ENCODE measurements around the gene DEPP1. TPM values are rescaled to one million over a fixed set of nuclear protein-coding genes. Genes with fewer than 3 reads are reported as not detected.

DEPP1 gene
- total RNA-seq, 1 experiment from 2014 or later: 3.8 TPM

- TF ChIP-seq YY1 (IDR thresholded peaks at IDR 0.05; ENCODE audit: extremely low read depth, insufficient replicate concordance, low read depth, low read length): no peak
- no peak for TF ChIP-seq MAX (IDR thresholded peaks at IDR 0.05)
- TF ChIP-seq TCF7L2 (IDR thresholded peaks at IDR 0.05; ENCODE audit: borderline replicate concordance, extremely low read depth, insufficient read depth, insufficient read length): no peak
- no peak for TF ChIP-seq EZH2phosphoT487 (IDR thresholded peaks at IDR 0.05; ENCODE audit: borderline replicate concordance)
- no peak for TF ChIP-seq SP1 (IDR thresholded peaks at IDR 0.05; ENCODE audit: low read depth)
- TF ChIP-seq FOSL1 (IDR thresholded peaks at IDR 0.05; ENCODE audit: low read depth): no peak
- no peak for TF ChIP-seq SIN3A (IDR thresholded peaks at IDR 0.05; ENCODE audit: low read depth)
Measured at GRCh38 chr10:44982496-44982895, 3.9 kb upstream of the DEPP1 start (continued).

GRCh38 chr10:44982114-44982460 lies 3.5 kb upstream of the DEPP1 start:
- no peaks in the 10 kb centered on the region for H3K79me2 ChIP-seq (ENCODE audit: insufficient read depth, low read length)
- H3K4me2 ChIP-seq (ENCODE audit: low read length): peak overlapping the region; percentile 89
- TF ChIP-seq REST (IDR thresholded peaks at IDR 0.05; ENCODE audit: low read depth) (no peak), CBX3 (IDR thresholded peaks at IDR 0.05; ENCODE audit: low read depth) (no peak), TCF7L2 (IDR thresholded peaks at IDR 0.05; ENCODE audit: borderline replicate concordance, extremely low read depth, insufficient read depth, insufficient read length) (no peak), MAX (IDR thresholded peaks at IDR 0.05) (no peak), ZFX (IDR thresholded peaks at IDR 0.05) (no peak), EZH2phosphoT487 (IDR thresholded peaks at IDR 0.05; ENCODE audit: borderline replicate concordance) (no peak), ELF1 (IDR thresholded peaks at IDR 0.05; ENCODE audit: borderline replicate concordance, low read depth) (no peak), CEBPB (IDR thresholded peaks at IDR 0.05; ENCODE audit: low read depth) (no peak), SP1 (IDR thresholded peaks at IDR 0.05; ENCODE audit: low read depth) (no peak), POLR2AphosphoS5 (IDR thresholded peaks at IDR 0.05; ENCODE audit: low read depth, low read length) (no peak), SIN3A (IDR thresholded peaks at IDR 0.05; ENCODE audit: low read depth) (no peak), POLR2A (IDR thresholded peaks at IDR 0.05; ENCODE audit: borderline replicate concordance, extremely low read depth, insufficient read depth, insufficient read length) (no peak), EZH2 (IDR thresholded peaks at IDR 0.05) (no peak), SRF (IDR thresholded peaks at IDR 0.05; ENCODE audit: low read depth) (no peak), FOSL1 (IDR thresholded peaks at IDR 0.05; ENCODE audit: low read depth) (no peak), RAD21 (IDR thresholded peaks at IDR 0.05; ENCODE audit: low read depth) (no peak), ZBTB33 (IDR thresholded peaks at IDR 0.05; ENCODE audit: extremely low read depth, insufficient replicate concordance, low read length) (no peak), ZNF274 (IDR thresholded peaks at IDR 0.05; ENCODE audit: low read depth, low read length) (no peak)
- peak overlapping the region; percentile 80; the same call in 1 of the 2 replicates for H3K27ac ChIP-seq (ENCODE audit: low read depth, low read length)
- H3K9ac ChIP-seq (ENCODE audit: low read length): peak overlapping the region; percentile 50
- no peaks in the 10 kb centered on the region for H4K20me1 ChIP-seq (ENCODE audit: insufficient read depth)
- no peak for DNase-seq (ENCODE audit: low read depth, low spot score)
- POLR2A ChIA-PET: interaction anchor here (1.0 to 1.1 kb wide), 2 partner anchors 13 to 49 kb away, joined by 3 to 4 read pairs; no protein-coding TSS in a partner anchor
- intact Hi-C loops (cut with micrococcal nuclease): no loop called here
- no peaks in the 10 kb centered on the region for H3K9me2 ChIP-seq (ENCODE audit: insufficient read depth)
- no peaks in the 10 kb centered on the region for H3K27me3 ChIP-seq (ENCODE audit: insufficient read depth, low read length)
- no TSS peak for BruUV-seq (replicated peaks)
- CTCF ChIA-PET: interaction anchor here (1.1 kb wide), 1 partner anchor 13 kb away, joined by 3 read pairs; no protein-coding TSS in a partner anchor
- H3K4me3 ChIP-seq (replicated peaks in 1 of 2; ENCODE audit: low read depth in 1 of 2, low read length in 2 of 2): no peak overlapping the region
- peaks cover 41 to 55% of the 10 kb centered on the region in 2 experiments for H3K4me1 ChIP-seq (ENCODE audit: control insufficient read depth in 1 of 2, insufficient read depth in 2 of 2, low read length in 2 of 2)
- no peak overlapping the region for H2AFZ ChIP-seq (ENCODE audit: low read depth, low read length, poor library complexity, severe bottlenecking)
- no peak for ATAC-seq
- RAD21 ChIA-PET (ENCODE audit: low non-redundant PET in 1 of 2, low total read pairs in 2 of 2, uncharacterized antibody in 2 of 2, unreplicated experiment in 2 of 2): no interaction called here
- H3K9me3 ChIP-seq (ENCODE audit: control insufficient read depth in 1 of 2, insufficient read depth in 1 of 2, low read depth in 1 of 2, low read length in 2 of 2): no peaks in the 10 kb centered on the region
- H3K36me3 ChIP-seq (ENCODE audit: control insufficient read depth in 1 of 2, insufficient read depth in 2 of 2, low read length in 2 of 2): no peaks in the 10 kb centered on the region
